ENCODE results near the gene STPG4. TPM values are rescaled to one million over a fixed set of nuclear protein-coding genes. Genes with fewer than 3 reads are reported as not detected.
A peak's percentile ranks its signal among the peaks of the same experiment; 100 is the strongest.

The STPG4 gene
- polyA plus RNA-seq, 3 donors: 0.20 to 0.24 TPM; not detected in 1

GRCh38 chr2:47177043-47177565 lies 22.0 kb upstream of the STPG4 start:
- TF ChIP-seq, protein P1, sequence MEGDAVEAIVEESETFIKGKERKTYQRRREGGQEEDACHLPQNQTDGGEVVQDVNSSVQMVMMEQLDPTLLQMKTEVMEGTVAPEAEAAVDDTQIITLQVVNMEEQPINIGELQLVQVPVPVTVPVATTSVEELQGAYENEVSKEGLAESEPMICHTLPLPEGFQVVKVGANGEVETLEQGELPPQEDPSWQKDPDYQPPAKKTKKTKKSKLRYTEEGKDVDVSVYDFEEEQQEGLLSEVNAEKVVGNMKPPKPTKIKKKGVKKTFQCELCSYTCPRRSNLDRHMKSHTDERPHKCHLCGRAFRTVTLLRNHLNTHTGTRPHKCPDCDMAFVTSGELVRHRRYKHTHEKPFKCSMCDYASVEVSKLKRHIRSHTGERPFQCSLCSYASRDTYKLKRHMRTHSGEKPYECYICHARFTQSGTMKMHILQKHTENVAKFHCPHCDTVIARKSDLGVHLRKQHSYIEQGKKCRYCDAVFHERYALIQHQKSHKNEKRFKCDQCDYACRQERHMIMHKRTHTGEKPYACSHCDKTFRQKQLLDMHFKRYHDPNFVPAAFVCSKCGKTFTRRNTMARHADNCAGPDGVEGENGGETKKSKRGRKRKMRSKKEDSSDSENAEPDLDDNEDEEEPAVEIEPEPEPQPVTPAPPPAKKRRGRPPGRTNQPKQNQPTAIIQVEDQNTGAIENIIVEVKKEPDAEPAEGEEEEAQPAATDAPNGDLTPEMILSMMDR (IDR thresholded peaks at IDR 0.05): no peak
- Mint-ChIP-seq H3K27ac (peak overlapping the region; percentile 100), H3K27me3 (ENCODE audit: low read depth in 3 of 3) (peaks cover 0 to 10% (median 4%) of the 10 kb centered on the region in 3 donors), H3K9me3 (peaks cover 0 to 5% (median 2%) of the 10 kb centered on the region in 7 donors), H3K4me3 (peak overlapping the region; percentile 99 to 100), H3K36me3 (peaks cover 4 to 7% of the 10 kb centered on the region in 2 donors), H3K4me1 (peaks cover 58% of the 10 kb centered on the region)
- no peaks in the 10 kb centered on the region for H3K27me3 ChIP-seq (ENCODE audit: control insufficient read depth in 2 of 2, insufficient read depth in 2 of 2, low read length in 2 of 2)
- H4K20me1 ChIP-seq (ENCODE audit: insufficient read depth, low read length): peaks cover 38% of the 10 kb centered on the region
- H3K4me2 ChIP-seq (replicated peaks; ENCODE audit: extremely low read depth, low read length, poor library complexity, severe bottlenecking): peak overlapping the region; percentile 91
- peak in 1 of 3 donors; percentile 40 for DNase-seq
- H3K36me3 ChIP-seq (replicated peaks in 1 of 2; ENCODE audit: control insufficient read depth in 1 of 2, insufficient read depth in 2 of 2, low read length in 2 of 2): peaks cover 1 to 4% of the 10 kb centered on the region in 2 donors
- H3K9ac ChIP-seq (ENCODE audit: insufficient read depth, low read length, poor library complexity, severe bottlenecking): peak overlapping the region; percentile 97
- H3K4me3 ChIP-seq (replicated peaks in 1 of 3; ENCODE audit: low read depth in 2 of 3, low read length in 3 of 3): peak overlapping the region; percentile 77 to 95 (median 87)
- WGBS (ENCODE audit: insufficient coverage): 2% methylated on average over 13 of the region's 16 CpGs
- peaks cover 48 to 60% of the 10 kb centered on the region in 2 donors for H3K4me1 ChIP-seq (ENCODE audit: control insufficient read depth in 1 of 2, insufficient read depth in 2 of 2, low read length in 2 of 2)
- peak overlapping the region; percentile 77 for H2AFZ ChIP-seq (ENCODE audit: insufficient read depth, low read depth, low read length, poor library complexity, severe bottlenecking)
- H3K9me3 ChIP-seq (replicated peaks in 1 of 2; ENCODE audit: control insufficient read depth in 1 of 2, insufficient read depth in 1 of 2, low read length in 2 of 2): no peaks in the 10 kb centered on the region
- intact Hi-C loops (cut with micrococcal nuclease): no loop called here
- H3K79me2 ChIP-seq (ENCODE audit: insufficient read depth, low read length): peaks cover 57% of the 10 kb centered on the region
- peak overlapping the region; percentile 87 to 100 for H3K27ac ChIP-seq (ENCODE audit: low read depth in 1 of 2, low read length in 2 of 2)

GRCh38 chr2:47174733-47175361 lies 19.7 kb upstream of the STPG4 start:
- Histone ChIP-seq H3K4me1 (ENCODE audit: control insufficient read depth in 1 of 2, insufficient read depth in 2 of 2, low read length in 2 of 2) (peaks cover 60 to 75% of the 10 kb centered on the region in 2 donors), H4K20me1 (ENCODE audit: insufficient read depth, low read length) (peaks cover 60% of the 10 kb centered on the region), H3K79me2 (ENCODE audit: insufficient read depth, low read length) (peaks cover 80% of the 10 kb centered on the region), H3K9me3 (replicated peaks in 1 of 2; ENCODE audit: control insufficient read depth in 1 of 2, insufficient read depth in 1 of 2, low read length in 2 of 2) (no peaks in the 10 kb centered on the region), H3K4me3 (replicated peaks in 1 of 3; ENCODE audit: low read depth in 2 of 3, low read length in 3 of 3) (peak overlapping the region; percentile 77 to 95 (median 87)), H2AFZ (ENCODE audit: insufficient read depth, low read depth, low read length, poor library complexity, severe bottlenecking) (no peak overlapping the region), H3K4me2 (replicated peaks; ENCODE audit: extremely low read depth, low read length, poor library complexity, severe bottlenecking) (peak overlapping the region; percentile 91), H3K9ac (ENCODE audit: insufficient read depth, low read length, poor library complexity, severe bottlenecking) (peak overlapping the region; percentile 97), H3K27ac (ENCODE audit: low read depth in 1 of 2, low read length in 2 of 2) (peak overlapping the region; percentile 63 to 100), H3K27me3 (ENCODE audit: control insufficient read depth in 2 of 2, insufficient read depth in 2 of 2, low read length in 2 of 2) (no peaks in the 10 kb centered on the region), H3K36me3 (replicated peaks in 1 of 2; ENCODE audit: control insufficient read depth in 1 of 2, insufficient read depth in 2 of 2, low read length in 2 of 2) (peaks cover 15 to 16% of the 10 kb centered on the region in 2 donors)
- DNase-seq: peak; percentile 19 to 33 (median 30)
- peaks cover 70% of the 10 kb centered on the region for H3K4me1 Mint-ChIP-seq
- peaks cover 14 to 22% of the 10 kb centered on the region in 2 donors for H3K36me3 Mint-ChIP-seq
- H3K27ac Mint-ChIP-seq: peak overlapping the region; percentile 92 to 100 (median 94)
- TF ChIP-seq, protein P1 (IDR thresholded peaks at IDR 0.05): no peak
- H3K27me3 Mint-ChIP-seq (ENCODE audit: low read depth in 3 of 3): peaks cover 0 to 4% (median 4%) of the 10 kb centered on the region in 3 donors
- H3K4me3 Mint-ChIP-seq: peak overlapping the region; percentile 94 to 95
- H3K9me3 Mint-ChIP-seq: peaks cover 0 to 5% (median 2%) of the 10 kb centered on the region in 7 donors
- intact Hi-C loops (cut with micrococcal nuclease): no loop called here
- 0% methylated on average over 3 of the region's 15 CpGs for WGBS (ENCODE audit: insufficient coverage)

Measured in CD14-positive monocyte (primary cell).